NCI-H2171 (cell line): ENCODE measurements around the gene SLC16A3.

Experiments
- DNase-seq: peaks from one replicate; lab custom pipeline; 2025; lab: John Stamatoyannopoulos, UW

Gene SLC16A3

DNA sequence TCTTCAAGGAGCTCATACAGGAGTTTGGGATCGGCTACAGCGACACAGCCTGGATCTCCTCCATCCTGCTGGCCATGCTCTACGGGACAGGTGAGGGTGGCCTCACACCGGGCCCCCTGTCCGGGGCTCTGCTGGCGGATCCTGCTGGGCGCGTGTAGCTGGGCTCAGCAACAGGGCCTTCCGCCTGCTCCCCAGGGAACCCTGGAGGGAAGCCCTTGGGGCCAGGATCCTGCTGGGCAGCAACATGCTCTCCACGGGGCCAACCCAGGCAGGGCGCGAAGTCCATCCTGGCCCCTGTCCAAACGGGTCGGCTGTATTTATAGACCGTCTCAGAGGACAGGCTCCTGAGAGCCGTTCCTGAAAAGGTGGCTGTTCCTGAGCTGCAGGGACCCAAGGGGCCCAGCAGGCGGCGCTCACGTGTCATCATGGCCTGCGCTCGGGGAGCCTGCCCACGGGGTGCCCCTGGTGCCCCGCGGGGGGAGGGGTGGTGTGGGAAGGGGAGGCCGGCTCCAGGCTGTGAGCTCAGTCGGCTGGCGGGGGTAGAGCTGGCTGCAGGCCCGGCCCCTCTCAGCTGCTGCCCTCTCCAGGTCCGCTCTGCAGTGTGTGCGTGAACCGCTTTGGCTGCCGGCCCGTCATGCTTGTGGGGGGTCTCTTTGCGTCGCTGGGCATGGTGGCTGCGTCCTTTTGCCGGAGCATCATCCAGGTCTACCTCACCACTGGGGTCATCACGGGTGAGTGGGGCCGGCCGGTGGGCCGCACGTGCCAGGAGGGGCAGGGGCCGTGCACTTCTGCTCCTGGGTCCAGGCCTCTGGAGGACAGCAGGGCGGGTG lies 7.5 kb downstream of the SLC16A3 start:
- DNase-seq: peak; percentile 50

GRCh38 chr17:82237083-82237745 lies 8.4 kb downstream of the SLC16A3 start:
- no peak for DNase-seq

DNA sequence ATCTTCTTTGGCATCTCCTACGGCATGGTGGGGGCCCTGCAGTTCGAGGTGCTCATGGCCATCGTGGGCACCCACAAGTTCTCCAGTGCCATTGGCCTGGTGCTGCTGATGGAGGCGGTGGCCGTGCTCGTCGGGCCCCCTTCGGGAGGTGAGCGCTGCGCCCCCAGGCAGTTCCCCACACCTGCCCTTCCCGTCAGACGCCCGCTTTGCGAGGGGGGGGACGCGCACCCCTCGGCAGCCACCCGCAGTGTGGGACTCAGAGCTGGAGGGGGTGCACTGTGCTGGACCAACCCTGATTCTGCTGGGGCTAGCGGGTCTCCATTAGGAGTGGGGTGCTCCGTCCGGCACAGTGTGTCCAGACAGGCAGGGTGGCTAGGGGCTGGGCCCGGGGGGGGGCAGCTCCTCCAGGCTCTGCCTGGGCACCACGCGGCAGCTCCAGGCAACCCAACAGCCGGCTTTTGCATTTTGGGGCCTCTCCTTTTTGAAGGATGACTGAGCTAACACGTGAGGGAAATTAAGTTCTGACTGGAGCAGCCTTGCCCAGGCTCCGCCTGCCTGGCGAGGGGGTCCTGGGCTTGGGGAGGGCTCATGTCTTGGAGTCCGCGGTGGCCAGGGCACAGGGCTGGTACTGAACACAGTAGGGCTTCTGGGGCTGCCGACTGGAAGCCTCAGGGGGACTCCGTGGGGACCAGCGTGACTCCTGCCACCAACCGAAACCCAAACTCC lies 9.1 kb downstream of the SLC16A3 start:
- no peak for DNase-seq

DNA sequence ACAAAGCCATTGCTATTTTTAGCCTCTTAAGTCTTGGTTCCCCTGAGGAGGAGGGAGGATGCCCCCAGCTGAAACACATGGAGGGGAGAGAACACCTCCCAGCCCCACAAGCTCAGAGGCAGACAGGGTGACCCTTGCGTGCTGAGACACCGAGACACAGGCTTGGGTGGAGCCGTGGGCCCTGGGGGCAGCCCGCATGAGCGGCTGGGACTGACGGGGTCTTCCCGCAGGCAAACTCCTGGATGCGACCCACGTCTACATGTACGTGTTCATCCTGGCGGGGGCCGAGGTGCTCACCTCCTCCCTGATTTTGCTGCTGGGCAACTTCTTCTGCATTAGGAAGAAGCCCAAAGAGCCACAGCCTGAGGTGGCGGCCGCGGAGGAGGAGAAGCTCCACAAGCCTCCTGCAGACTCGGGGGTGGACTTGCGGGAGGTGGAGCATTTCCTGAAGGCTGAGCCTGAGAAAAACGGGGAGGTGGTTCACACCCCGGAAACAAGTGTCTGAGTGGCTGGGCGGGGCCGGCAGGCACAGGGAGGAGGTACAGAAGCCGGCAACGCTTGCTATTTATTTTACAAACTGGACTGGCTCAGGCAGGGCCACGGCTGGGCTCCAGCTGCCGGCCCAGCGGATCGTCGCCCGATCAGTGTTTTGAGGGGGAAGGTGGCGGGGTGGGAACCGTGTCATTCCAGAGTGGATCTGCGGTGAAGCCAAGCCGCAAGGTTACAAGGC lies 9.8 kb downstream of the SLC16A3 start:
- DNase-seq: no peak

GRCh38 chr17:82239401-82239925 lies 10.6 kb downstream of the SLC16A3 start:
- no peak for DNase-seq

DNA sequence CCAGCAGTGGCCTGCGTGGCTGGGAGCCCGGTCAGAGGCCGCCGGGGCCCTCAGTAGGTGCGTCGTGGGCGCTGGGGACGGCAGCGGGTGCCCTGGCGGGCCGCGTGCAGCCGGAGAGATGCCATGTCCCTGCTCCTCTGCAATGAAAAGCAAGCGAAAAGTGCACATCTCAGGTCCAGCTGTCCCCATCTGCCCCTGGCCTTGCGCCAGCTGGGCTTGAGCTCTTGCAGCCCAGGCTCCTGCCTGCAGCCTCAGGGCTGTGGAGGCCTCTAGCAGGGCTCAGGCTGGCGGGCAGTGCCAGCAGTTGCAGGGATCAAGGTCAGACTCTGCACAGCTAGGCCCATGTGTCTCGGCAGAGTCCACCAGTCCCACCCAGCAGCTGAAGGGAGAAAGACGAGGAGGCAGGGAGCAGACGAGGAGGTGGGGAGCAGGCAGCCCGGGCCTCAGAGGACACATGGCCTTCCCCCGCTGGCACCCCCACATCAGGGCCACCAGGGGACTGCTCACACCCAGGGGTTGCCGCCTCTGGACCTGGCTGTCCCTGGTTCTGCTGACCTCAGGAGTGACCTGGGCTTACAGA lies 11.2 kb downstream of the SLC16A3 start:
- DNase-seq: no peak

- DNase-seq: no peak
These were observed 11.8 kb downstream of the SLC16A3 start for GRCh38 chr17:82240506-82241182.

DNA sequence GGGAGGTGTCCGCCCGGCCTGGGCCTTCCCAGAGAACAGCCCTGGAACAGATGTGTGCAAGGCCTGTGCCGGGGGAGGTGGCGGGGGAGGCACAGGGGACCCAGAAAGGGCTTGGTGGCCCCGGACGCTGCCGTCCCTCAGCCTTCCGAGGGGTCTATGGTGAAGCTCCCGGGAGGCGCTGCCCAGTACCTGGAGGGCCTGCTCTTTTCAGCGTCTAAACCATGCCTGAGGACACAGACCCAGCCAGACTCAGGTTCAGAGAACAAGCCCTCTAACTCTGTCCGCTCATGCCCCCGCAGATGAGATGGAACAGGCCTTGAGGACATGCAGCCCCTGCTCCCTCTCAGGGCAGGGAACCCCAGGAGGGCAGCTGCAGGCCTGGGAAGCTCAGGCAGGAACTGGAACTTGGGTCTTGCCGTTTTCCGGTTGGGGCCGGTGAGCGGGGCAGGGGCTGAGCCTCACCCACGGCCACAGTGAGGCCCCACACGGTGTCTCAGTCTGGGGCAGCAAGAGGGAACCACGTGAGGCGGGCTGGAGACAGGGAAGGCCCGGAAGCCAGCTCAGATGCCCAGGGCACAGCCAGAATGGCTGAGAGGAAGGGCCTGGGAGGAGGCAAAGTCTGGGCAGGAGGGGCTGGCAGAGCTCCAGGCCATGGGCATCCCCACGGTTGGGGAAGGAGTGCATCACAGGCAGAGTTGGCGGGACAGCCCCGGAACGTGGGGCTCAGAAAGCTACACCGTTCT lies 12.5 kb downstream of the SLC16A3 start:
- no peak for DNase-seq

- no peak for DNase-seq
These were observed 13.3 kb downstream of the SLC16A3 start for GRCh38 chr17:82241926-82242697.

DNA sequence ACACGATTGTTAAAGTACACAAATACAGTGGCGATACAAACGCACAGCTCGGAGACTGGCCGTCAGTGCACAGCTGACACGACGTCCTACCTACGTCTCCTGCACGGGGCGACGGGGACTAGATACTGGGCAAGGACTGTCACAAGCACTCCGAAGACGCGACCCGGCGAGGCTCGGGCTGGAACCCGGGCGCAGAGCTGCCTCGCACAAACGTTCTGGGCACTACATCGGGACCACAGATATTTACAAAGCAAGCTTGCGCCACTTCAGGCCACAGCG lies 13.8 kb downstream of the SLC16A3 start:
- no peak for DNase-seq

DNA sequence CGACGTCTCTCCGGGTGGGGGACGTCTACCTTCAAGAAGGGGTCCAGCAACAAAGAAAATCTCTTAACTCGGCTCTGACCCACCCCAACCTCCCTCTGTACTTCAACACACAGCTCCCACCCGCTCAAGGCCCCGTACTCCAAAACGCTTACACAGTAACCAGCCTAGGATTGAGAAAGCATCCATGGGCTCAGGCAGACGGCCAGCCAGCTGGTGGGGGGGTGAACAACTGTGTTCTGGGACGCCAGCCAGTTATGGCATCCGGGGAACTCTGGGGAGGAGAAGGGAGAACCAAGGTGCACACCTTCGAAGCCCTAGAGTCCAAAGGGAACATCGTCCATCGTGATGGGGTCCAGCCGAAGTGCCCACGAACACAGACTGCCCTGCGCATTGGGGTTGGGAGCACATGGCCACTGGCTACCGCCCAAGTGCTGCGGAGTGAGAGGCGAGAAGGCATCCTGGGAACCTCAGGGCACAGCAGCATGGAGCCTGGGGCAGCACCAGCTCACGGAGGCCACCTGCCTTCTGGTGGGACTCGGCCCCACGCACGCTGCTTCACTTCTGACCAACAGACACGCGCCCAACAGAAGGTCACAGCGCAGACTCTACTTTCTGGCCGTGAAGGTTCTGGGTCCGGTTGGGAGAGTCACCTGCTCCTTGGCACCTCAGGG lies 14.3 kb downstream of the SLC16A3 start:
- DNase-seq: peak; percentile 47

DNA sequence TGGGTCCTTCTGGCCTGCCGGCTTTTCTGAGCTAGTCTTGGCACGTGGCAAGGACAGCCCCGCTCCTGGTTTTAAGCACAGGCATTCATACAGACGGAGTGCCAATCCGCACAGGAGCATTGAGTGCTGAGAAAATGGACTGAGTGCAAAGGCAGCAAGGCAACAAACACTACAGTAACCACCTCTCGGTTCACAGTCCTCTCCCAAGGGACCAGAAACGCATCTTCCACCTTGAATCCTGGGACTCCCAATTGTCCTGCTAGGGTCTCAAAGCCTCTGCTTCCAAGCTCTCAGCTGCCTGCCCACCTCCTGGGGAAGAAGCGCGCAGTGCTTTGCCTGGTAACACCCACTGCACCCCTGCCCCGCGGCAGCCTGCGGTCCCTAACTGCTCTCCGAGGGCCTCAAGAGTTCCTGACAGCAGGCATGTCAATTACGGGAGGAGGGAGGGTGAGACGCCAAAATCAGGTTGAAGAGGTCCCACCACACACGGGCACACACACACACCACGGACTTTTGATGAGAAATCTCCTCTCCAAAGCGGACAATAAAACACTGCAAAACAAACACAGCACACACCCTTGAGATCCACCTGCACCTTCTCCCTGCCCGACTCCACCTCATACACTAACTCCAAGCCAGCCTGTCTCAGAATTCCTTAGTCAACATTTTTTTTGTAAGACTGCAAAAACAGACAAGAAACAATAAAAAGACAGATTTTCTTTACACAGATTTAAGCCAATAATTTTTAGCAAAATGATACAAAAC lies 15.0 kb downstream of the SLC16A3 start:
- no peak for DNase-seq

DNA sequence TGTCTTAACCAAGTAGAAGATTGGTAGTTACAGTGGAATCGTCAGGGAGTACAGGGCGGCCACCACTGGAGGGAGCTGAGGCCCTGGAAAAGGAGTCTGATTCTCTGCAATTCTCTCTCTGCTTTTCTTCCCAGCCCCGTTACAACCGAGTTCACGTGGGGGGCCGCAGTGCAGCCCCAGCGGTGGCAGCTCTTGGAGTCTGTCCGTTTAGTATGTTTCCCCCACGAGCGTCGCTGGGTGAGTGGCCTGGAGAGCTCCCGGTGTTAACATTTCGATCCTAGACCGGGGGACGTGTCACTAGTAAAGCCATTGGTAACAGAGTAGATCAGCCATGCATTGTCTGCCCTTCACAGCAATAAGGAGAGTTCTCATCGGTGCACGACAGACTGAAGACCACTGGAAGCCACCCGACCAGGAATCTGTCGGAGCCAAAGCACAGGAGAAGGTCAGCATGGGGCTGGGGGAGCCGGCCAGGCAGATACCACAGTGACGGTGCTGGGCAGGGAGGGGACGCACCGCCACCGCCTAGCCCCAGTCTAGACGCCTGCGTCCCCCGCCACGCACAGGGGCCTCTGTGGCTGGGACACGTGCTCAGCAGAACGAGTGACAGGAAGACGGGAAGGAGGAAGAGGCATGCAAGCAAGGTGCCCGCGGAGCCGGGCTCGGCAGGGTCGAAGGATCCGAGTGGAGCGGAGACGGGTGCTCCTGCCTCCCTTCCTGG lies 15.7 kb downstream of the SLC16A3 start:
- no peak for DNase-seq

GRCh38 chr17:82245134-82246039 lies 16.5 kb downstream of the SLC16A3 start:
- DNase-seq: no peak

- DNase-seq: no peak
These were observed 17.2 kb downstream of the SLC16A3 start for GRCh38 chr17:82246040-82246364.

GRCh38 chr17:82246365-82247181 lies 17.7 kb downstream of the SLC16A3 start:
- no peak for DNase-seq
